Measurements from ENCODE around the gene SNAPC2.
"Not testable (repeated sequence)": the region's sequence is repeated elsewhere in the genome, so short reads cannot be mapped to it uniquely, and the experiment has no call there.

DNA sequence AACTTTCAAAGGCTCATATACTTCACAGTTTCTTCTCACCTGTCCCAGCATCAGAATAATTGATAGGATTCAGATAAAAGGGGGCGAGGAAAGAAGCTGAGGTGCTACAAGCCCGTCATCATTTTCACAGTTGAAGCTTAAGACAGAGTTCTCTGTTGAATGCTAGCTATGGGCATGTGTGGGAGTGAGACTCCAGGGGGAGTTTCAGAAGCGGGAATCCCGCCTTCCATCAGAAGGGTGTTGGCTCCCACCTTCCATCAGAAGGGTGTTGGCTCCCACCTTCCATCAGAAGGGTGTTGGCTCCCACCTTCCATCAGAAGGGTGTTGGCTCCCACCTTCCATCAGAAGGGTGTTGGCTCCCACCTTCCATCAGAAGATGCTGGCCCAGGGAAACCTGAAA, 40.9 kb downstream of the SNAPC2 start:
- TF ChIP-seq EZH2 (IDR thresholded peaks at IDR 0.05; ENCODE audit: low read length): not testable (repeated sequence)
- TF ChIP-seq, protein P1, sequence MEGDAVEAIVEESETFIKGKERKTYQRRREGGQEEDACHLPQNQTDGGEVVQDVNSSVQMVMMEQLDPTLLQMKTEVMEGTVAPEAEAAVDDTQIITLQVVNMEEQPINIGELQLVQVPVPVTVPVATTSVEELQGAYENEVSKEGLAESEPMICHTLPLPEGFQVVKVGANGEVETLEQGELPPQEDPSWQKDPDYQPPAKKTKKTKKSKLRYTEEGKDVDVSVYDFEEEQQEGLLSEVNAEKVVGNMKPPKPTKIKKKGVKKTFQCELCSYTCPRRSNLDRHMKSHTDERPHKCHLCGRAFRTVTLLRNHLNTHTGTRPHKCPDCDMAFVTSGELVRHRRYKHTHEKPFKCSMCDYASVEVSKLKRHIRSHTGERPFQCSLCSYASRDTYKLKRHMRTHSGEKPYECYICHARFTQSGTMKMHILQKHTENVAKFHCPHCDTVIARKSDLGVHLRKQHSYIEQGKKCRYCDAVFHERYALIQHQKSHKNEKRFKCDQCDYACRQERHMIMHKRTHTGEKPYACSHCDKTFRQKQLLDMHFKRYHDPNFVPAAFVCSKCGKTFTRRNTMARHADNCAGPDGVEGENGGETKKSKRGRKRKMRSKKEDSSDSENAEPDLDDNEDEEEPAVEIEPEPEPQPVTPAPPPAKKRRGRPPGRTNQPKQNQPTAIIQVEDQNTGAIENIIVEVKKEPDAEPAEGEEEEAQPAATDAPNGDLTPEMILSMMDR (optimal IDR thresholded peaks at IDR 0.05 in 1 of 3, IDR thresholded peaks at IDR 0.05 in 1 of 3, conservative IDR thresholded peaks at IDR 0.05 in 1 of 3; ENCODE audit: extremely low read depth in 1 of 3, insufficient read depth in 2 of 3, low read length in 3 of 3): not testable (repeated sequence)

All from keratinocyte (primary cell).